GM19395 (cell line): ENCODE measurements around the gene CNTN1.
A peak's percentile ranks its signal among the peaks of the same experiment; 100 is the strongest.

Source experiments
- ATAC-seq: cut with Tn5 transposase; IDR thresholded peaks from one replicate; pipeline ENCODE4 v1.9.1; 2021; ENCODE audit warnings: mild to moderate bottlenecking, moderate library complexity; ENCODE audit not compliant: unreplicated experiment

Gene CNTN1

DNA sequence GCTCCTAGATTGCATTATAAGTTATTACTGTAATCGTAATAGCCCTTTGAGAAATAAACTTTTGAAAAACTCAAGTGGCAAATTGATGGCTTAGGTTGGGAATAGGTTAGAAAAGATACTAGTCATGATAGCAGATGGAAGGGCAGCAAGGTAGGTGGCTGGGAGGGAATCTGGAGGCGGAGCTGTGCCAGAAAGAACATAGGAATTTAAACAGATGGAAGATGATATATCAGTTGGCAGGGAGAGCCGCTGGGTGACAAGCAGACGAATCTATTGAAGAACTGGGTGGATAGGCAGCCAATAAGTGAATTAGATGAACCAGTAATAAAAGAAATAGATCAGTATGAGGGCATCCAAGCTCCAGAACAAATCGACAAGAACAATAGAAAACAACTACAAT is 142.1 kb downstream of the CNTN1 start:
- ATAC-seq, result no peak

DNA sequence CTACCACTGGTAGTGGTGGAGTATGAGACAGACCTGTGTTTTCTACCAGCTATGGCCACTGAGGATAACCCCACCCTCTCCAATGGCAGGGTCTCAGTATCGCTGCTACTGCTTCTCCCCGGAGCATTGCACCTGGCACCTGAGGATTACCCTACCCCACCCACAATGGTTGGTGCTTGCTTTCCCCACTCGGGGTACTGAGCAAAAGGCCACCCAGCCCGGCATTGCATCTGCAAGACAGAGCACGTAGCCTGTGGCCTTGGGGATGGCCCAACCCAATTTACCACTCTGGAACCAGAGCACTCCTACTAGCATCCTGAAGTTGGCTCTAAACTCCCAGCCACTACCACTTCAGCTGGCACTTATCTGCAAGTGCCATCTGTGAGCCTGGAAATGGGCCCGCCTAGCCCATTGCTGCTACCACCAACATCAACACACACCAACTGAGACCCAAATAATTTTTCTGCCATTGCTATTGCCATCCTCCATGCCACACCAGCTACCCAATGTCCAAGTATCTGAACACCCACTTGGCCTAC is 145.7 kb downstream of the CNTN1 start:
- no peak for ATAC-seq

GRCh38 chr12:40843495-40843894 is 151.3 kb downstream of the CNTN1 start:
- ATAC-seq, result no peak

DNA sequence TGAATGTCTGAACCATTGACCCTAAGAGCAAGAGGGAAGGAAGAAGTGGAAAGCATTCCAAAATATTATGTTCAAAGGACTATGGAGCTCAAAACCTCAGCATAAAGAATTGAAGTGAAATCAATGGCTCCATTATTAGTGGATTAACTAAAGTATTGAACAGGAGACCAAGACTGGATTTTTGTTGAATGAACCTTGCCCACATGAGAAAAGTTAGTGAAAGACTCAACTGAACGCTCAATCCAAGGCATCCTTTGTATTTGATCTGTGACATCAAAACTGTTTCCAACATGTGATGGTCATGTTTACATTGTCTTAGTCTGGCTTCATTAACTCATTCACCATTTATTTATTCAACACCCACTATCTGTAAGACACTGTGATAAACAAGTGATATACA is 161.0 kb downstream of the CNTN1 start:
- ATAC-seq, result no peak

DNA sequence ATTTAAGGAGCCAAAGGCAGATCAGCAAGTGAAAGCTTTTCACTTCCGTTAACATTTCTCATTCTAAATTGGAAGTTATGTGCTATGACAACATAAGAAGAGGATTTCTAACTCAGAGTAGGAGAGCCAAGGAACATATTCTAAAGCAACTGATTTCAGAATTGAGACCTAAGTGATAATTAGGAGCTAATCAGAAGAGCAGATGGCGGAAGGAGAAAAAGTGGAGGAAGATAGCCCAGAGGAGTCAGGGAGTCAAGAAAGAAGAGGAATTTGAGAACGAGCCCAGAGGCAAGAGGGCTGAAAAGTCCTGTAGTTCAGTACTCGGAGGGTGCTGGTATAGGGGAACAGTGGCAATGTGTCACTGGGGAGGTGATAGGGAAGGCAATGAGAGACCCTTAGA is 162.4 kb downstream of the CNTN1 start:
- no peak for ATAC-seq

- ATAC-seq, result no peak
Observed at GRCh38 chr12:40864891-40865290, 172.7 kb downstream of the CNTN1 start.

GRCh38 chr12:40870981-40871380 is 178.7 kb downstream of the CNTN1 start:
- ATAC-seq, result no peak

DNA sequence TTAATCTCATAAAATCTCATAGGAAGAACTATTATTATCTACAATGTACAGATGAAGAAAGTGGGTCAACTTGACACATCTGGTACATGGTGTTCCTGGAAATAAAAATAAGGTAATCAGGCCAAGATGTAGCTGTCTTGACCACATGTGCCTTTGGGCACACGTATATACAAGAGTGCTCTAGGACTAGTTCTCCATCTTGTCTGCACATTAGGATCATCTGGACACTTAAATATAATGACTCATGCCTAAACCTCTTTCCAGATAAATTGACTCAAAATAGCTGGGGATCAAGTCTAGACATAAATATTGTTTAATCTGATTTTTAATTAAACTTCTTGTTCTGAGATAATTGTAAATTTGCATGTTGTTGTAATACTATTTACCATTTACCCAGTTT is 182.6 kb downstream of the CNTN1 start:
- ATAC-seq, result no peak

- no peak for ATAC-seq
Observed at GRCh38 chr12:40889329-40889728, 197.1 kb downstream of the CNTN1 start.

- no peak for ATAC-seq
Observed at GRCh38 chr12:40892528-40892927, 200.3 kb downstream of the CNTN1 start.

- no peak for ATAC-seq
Observed at GRCh38 chr12:40898505-40898904, 206.3 kb downstream of the CNTN1 start.

DNA sequence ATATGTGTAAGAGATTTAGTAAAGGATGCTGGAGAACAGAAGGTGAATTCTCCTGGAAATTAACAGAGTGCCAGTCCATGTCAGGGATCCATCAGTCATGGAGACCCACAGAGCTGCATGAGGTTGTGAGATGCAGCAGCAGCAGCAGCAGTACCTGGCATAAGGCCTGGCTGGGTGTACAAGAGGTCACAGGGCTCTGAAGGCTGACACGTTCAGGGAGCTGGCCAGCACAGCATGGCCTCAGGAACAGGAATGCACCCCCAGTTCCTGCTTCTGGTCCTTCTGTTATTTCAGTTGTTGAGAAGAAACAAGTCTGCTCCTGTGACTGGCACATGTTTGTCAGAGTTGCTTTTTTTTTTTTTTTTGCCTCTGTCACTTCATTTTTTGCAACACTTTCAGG is 210.8 kb downstream of the CNTN1 start:
- ATAC-seq, result no peak

DNA sequence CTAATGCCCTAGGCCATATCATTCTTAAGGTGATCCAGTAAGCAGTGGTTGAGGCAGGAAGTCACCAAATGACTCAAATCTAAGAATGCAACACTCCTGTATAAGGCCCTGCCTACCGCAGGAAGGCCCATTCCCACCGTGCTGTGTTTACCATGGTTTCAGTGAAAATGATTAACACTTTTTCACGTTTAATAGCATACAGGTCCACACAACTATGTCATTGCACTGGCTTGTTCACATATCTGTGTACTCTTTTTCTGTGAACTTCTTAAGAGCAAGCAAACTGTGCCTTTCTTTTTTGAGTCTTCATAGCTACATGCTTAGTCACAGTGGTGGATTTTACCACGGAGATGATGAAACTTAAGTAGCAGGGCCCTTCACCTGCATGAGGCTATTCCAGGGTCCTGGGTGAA is 214.9 kb downstream of the CNTN1 start:
- peak; percentile 96 for ATAC-seq

DNA sequence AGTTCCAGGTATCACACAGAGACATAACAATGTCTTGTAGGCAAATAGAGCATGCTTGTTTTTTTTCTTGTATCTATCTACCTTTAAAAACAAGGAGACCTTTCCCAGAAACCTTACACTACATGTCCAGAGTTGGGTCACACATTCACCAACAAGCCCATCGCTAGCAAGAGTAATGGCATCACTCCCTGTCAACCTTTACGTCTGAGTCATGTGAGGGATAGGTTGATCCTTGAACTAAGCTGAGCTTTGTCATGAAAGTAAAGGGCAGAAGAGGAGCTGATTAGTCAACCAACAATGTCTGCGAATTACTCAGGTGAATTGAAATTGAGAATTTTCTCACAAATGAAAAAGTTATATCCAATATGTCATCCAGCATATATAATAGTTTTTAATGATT is 219.4 kb downstream of the CNTN1 start:
- ATAC-seq, result no peak

DNA sequence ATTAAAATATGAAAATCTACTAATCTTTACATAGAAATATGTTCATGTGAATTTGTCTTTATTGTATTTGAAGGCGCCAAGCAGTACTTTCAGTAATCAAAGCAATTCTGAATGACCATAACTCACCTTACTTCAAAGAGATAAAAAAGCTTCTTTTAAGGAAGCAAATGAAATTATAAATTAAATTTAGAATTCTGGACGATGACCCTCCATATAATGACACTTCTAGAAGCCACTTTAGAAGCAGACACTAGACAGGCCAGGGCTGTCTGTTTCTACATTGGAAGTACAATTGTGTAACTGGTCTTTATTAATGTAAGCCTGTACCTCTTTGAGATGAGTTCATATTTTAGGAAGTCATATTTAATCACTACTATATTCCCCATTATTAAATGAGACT is 222.9 kb downstream of the CNTN1 start:
- ATAC-seq, result no peak

GRCh38 chr12:40917561-40917960 is 225.3 kb downstream of the CNTN1 start:
- ATAC-seq, result no peak

DNA sequence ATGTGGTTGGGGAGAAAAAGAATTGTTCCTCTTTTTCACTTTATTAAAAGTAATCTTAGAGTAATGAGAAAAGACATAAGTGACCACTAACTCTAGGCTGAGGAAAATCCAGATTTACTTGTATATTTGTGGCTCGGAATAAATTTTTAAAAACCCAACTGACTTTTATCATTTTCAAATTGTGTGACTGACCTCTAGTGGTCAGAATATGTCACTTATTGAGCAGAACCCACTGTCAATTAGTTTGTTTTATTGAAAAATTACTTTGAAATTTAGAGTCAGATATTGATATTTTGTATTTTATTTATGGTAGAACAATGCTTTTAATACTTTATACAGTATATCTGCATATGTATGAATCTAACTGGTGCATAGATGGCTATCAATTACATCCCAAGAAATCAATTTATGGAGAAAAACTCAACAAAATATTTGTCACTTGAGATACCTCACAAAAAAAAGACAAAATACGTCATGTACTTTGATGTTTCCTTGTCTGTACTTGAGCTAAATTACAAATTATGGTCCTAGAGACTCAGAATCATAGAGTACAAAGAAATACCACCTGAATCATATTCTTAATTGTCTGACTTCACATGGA is 229.4 kb downstream of the CNTN1 start:
- no peak for ATAC-seq

- no peak for ATAC-seq
Observed at GRCh38 chr12:40937891-40938290, 245.7 kb downstream of the CNTN1 start.

- ATAC-seq, result no peak
Observed at GRCh38 chr12:40942326-40942725, 250.1 kb downstream of the CNTN1 start.

DNA sequence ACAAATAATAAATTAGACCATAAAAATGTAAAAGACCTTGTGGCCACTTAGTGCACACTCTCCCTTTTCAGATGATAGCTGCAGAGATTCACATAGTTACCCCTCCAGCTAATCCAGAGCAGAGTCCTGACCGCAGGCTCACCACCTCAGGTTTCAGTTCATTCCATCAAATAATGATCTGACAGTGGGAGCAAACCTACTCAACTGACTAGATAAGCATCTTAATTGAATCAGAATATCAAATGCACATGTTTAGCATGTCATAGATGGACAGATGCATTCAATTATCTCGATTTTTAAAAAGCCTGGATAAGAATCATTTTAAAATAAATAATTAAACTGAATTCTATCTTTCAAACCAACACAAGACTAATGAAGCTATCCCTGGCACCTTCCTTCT is 253.5 kb downstream of the CNTN1 start:
- ATAC-seq, result no peak

- peak; percentile 68 for ATAC-seq
Observed at GRCh38 chr12:40946612-40947194, 254.5 kb downstream of the CNTN1 start.

GRCh38 chr12:40947797-40948196 is 255.6 kb downstream of the CNTN1 start:
- no peak for ATAC-seq

DNA sequence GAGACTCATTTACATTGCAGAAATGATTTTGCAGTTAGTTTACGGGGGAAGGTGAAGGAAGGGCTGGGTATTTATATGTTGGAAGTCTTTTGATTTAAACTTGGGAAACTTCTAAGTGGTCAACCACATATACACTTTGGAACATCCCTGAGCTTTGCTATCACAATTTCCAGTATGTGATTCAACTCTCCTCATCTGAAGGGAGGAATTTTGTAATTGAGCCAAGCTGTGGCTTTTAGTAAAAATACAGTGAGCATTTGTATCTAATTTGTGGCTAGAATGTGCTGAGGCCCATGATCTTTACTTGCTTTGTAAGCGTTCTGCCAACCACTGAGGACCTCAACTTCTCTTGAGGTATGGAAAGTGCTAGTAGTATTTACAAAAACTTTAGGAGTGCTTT is 260.8 kb downstream of the CNTN1 start:
- no peak for ATAC-seq
